Measurements from ENCODE around the gene SQSTM1. TPM values are rescaled to one million over a fixed set of nuclear protein-coding genes. Genes with fewer than 3 reads are reported as not detected.
A peak's percentile ranks its signal among the peaks of the same experiment; 100 is the strongest.

The SQSTM1 gene
- total RNA-seq, 1 donor from 2014 or later, result 97.0 TPM

DNA sequence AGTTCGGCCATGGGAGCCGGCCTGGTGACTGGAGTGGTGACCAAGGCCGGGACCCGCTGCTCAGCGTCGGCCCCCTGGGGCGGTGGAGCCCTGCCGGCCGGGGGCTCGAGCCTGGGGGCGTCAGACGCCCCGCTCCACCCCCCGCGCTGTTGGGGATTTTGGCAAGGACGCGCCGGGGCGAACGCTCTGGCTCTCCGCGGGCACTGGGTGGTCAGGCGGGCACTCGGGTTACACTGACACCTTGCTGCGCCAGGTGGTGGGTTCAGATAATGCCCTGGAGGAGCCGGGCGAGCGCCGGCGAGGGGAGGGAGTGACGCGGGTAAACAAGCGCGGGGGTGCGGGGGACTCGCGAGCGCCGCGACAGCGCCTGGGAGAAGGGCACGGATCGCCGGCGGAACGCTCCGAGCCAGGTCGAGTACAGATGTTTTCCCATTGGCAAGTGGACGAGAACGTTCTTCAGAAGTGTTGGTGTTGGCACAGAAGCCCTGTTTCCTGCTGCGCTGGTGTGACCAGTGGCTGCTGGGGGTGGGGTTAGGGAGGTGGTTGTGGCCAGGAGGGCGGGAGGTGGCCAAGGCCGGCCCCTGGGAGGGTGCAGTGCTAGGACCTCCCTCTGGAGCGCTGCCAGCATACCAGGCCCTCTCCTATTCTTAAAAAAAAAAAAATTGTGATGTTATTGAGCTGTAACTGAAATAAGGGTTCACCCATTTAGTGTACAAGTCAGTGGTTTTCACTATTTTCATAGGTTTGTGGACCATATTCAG lies 773 bp downstream of the SQSTM1 start:
- Mint-ChIP-seq H3K4me3 (ENCODE audit: unreplicated experiment) (peak overlapping the region; percentile 78), H3K36me3 (ENCODE audit: unreplicated experiment) (no peaks in the 10 kb centered on the region), H3K27ac (ENCODE audit: unreplicated experiment) (peak overlapping the region; percentile 57), H3K4me1 (ENCODE audit: low read depth, unreplicated experiment) (peaks cover 22% of the 10 kb centered on the region), H3K9me3 (ENCODE audit: unreplicated experiment) (peaks cover 13% of the 10 kb centered on the region), H3K27me3 (ENCODE audit: unreplicated experiment) (peaks cover 11% of the 10 kb centered on the region)
- peak; percentile 79 for DNase-seq
- TF ChIP-seq, protein P1, sequence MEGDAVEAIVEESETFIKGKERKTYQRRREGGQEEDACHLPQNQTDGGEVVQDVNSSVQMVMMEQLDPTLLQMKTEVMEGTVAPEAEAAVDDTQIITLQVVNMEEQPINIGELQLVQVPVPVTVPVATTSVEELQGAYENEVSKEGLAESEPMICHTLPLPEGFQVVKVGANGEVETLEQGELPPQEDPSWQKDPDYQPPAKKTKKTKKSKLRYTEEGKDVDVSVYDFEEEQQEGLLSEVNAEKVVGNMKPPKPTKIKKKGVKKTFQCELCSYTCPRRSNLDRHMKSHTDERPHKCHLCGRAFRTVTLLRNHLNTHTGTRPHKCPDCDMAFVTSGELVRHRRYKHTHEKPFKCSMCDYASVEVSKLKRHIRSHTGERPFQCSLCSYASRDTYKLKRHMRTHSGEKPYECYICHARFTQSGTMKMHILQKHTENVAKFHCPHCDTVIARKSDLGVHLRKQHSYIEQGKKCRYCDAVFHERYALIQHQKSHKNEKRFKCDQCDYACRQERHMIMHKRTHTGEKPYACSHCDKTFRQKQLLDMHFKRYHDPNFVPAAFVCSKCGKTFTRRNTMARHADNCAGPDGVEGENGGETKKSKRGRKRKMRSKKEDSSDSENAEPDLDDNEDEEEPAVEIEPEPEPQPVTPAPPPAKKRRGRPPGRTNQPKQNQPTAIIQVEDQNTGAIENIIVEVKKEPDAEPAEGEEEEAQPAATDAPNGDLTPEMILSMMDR (IDR thresholded peaks at IDR 0.05; ENCODE audit: partially characterized antibody, unreplicated experiment), result peak; percentile 16

DNA sequence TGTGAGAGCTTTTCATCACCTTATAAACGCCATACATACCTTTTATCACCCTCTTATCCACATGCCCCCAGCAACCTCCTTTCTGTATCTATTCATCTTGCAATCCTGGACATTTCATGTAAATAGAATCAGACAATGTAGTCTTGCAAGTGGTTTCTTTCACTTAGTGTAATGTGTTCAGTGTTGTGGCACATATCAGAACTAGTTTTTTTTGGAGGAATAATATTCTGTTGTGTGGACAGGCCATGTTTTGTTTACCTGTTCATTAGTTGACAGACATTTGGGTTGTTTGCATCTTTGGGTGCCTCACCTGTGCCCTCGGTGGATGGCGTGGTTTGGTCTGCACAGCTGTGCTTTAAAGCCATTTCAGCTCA lies 1.3 kb downstream of the SQSTM1 start:
- Mint-ChIP-seq H3K4me3 (ENCODE audit: unreplicated experiment) (peak overlapping the region; percentile 78), H3K27ac (ENCODE audit: unreplicated experiment) (peak overlapping the region; percentile 57), H3K36me3 (ENCODE audit: unreplicated experiment) (no peaks in the 10 kb centered on the region)

DNA sequence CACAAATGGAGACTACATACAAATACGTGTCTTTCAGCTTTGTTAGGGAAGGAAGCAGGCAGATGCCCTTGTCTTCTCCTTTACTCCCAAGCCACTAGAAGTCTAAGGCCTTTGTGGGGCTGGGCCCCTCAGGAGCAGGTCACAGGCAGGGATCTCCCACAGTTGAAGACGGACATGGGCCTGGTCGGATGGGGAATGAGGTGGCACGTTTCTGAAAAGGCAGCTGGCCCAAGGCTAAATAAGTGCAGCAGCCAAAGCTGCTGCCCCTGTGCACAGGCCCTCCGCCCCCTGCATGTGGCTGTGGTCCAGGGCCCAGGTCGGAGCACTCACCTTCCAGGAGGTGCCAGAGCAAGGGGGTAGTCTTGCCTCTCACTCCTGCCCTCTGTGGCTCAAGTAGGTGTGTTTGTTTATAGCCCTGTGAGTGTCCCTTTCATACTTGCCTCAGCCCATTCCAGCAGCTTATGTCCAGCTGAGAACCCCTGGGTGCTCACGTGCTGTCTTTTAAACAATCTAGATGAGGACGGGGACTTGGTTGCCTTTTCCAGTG lies 1.8 kb downstream of the SQSTM1 start:
- H3K4me3 Mint-ChIP-seq (ENCODE audit: unreplicated experiment), result peak overlapping the region; percentile 78
- no peak overlapping the region for H3K27ac Mint-ChIP-seq (ENCODE audit: unreplicated experiment)
- H3K36me3 Mint-ChIP-seq (ENCODE audit: unreplicated experiment), result no peaks in the 10 kb centered on the region

More for the DNA sequence above, 1.3 kb downstream of the SQSTM1 start:
- peaks cover 13% of the 10 kb centered on the region for H3K9me3 Mint-ChIP-seq (ENCODE audit: unreplicated experiment)
- H3K4me1 Mint-ChIP-seq (ENCODE audit: low read depth, unreplicated experiment), result peaks cover 23% of the 10 kb centered on the region
- TF ChIP-seq, protein P1 (IDR thresholded peaks at IDR 0.05; ENCODE audit: partially characterized antibody, unreplicated experiment), result no peak
- H3K27me3 Mint-ChIP-seq (ENCODE audit: unreplicated experiment), result peaks cover 11% of the 10 kb centered on the region
- no peak for DNase-seq

DNA sequence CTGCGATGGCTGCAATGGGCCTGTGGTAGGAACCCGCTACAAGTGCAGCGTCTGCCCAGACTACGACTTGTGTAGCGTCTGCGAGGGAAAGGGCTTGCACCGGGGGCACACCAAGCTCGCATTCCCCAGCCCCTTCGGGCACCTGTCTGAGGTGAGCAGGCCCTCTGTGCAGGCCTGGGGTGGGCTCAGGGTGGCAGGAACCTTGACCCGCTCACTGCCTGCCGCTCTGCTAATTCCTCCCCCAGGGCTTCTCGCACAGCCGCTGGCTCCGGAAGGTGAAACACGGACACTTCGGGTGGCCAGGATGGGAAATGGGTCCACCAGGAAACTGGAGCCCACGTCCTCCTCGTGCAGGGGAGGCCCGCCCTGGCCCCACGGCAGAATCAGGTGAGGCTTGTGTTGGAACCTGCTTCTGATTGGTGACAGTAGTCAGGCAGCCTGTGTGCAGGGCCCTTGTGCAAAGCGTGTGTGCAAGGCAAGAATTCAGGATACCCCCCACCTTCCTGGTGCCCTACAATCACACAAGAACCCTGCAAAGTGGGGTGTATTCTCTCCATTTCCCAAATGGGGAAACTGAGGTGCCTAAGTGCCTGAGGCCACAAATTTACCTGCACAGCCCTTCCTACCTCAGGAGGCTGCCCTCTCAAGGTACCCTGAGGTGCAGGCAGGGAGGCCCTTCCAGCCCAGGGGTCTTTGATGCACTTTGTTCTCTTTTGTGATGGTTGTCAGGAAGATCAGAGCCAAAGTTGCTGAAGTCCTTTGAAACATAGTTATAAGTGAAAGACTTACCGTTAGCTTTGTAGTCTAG lies 3.4 kb downstream of the SQSTM1 start:
- peaks cover 30% of the 10 kb centered on the region for H3K4me1 Mint-ChIP-seq (ENCODE audit: low read depth, unreplicated experiment)
- H3K4me3 Mint-ChIP-seq (ENCODE audit: unreplicated experiment), result no peak overlapping the region
- H3K27ac Mint-ChIP-seq (ENCODE audit: unreplicated experiment), result no peak overlapping the region
- no peaks in the 10 kb centered on the region for H3K36me3 Mint-ChIP-seq (ENCODE audit: unreplicated experiment)
- H3K9me3 Mint-ChIP-seq (ENCODE audit: unreplicated experiment), result peaks cover 9% of the 10 kb centered on the region
- DNase-seq, result no peak
- TF ChIP-seq, protein P1 (IDR thresholded peaks at IDR 0.05; ENCODE audit: partially characterized antibody, unreplicated experiment), result no peak
- peaks cover 8% of the 10 kb centered on the region for H3K27me3 Mint-ChIP-seq (ENCODE audit: unreplicated experiment)

More for the DNA sequence above, 1.8 kb downstream of the SQSTM1 start:
- DNase-seq, result no peak
- peaks cover 13% of the 10 kb centered on the region for H3K9me3 Mint-ChIP-seq (ENCODE audit: unreplicated experiment)
- peaks cover 24% of the 10 kb centered on the region for H3K4me1 Mint-ChIP-seq (ENCODE audit: low read depth, unreplicated experiment)
- TF ChIP-seq, protein P1 (IDR thresholded peaks at IDR 0.05; ENCODE audit: partially characterized antibody, unreplicated experiment), result no peak
- peaks cover 11% of the 10 kb centered on the region for H3K27me3 Mint-ChIP-seq (ENCODE audit: unreplicated experiment)
